ENCODE measurements around the gene NCR2.

Gene NCR2

GRCh38 chr6:41376176-41376575 is 40.8 kb downstream of the NCR2 start:
- Histone ChIP-seq H3K27me3 (ENCODE audit: insufficient read depth, low read depth, severe bottlenecking) (peaks cover 65% of the 10 kb centered on the region), H3K9me3 (ENCODE audit: severe bottlenecking) (no peaks in the 10 kb centered on the region), H3K4me3 (ENCODE audit: low read depth, low read length) (no peak overlapping the region), H3K36me3 (no peaks in the 10 kb centered on the region), H3K27ac (no peak overlapping the region)
- TF ChIP-seq CTCF (IDR thresholded peaks at IDR 0.05; ENCODE audit: low read depth, low read length): no peak
- no peak for DNase-seq

- no peaks in the 10 kb centered on the region for H3K36me3 ChIP-seq
- DNase-seq: no peak
- peaks cover 56% of the 10 kb centered on the region for H3K27me3 ChIP-seq (ENCODE audit: insufficient read depth, low read depth, severe bottlenecking)
- H3K27ac ChIP-seq: no peak overlapping the region
- H3K9me3 ChIP-seq (ENCODE audit: severe bottlenecking): no peaks in the 10 kb centered on the region
- no peak for TF ChIP-seq CTCF (IDR thresholded peaks at IDR 0.05; ENCODE audit: low read depth, low read length)
- H3K4me3 ChIP-seq (ENCODE audit: low read depth, low read length): no peak overlapping the region
Observed at GRCh38 chr6:41377071-41377470, 41.7 kb downstream of the NCR2 start.

GRCh38 chr6:41379306-41379705 is 43.9 kb downstream of the NCR2 start:
- Histone ChIP-seq H3K4me3 (ENCODE audit: low read depth, low read length) (no peak overlapping the region), H3K9me3 (ENCODE audit: severe bottlenecking) (no peaks in the 10 kb centered on the region), H3K27me3 (ENCODE audit: insufficient read depth, low read depth, severe bottlenecking) (peaks cover 35% of the 10 kb centered on the region), H3K27ac (no peak overlapping the region), H3K36me3 (no peaks in the 10 kb centered on the region)
- DNase-seq: no peak
- TF ChIP-seq CTCF (IDR thresholded peaks at IDR 0.05; ENCODE audit: low read depth, low read length): no peak

- no peaks in the 10 kb centered on the region for H3K27me3 ChIP-seq (ENCODE audit: insufficient read depth, low read depth, severe bottlenecking)
Observed at GRCh38 chr6:41386594-41386993, 51.2 kb downstream of the NCR2 start.

GRCh38 chr6:41392246-41392645 is 56.8 kb downstream of the NCR2 start:
- no peaks in the 10 kb centered on the region for H3K36me3 ChIP-seq
- H3K27ac ChIP-seq: no peak overlapping the region
- no peak for TF ChIP-seq CTCF (IDR thresholded peaks at IDR 0.05; ENCODE audit: low read depth, low read length)
- peaks cover 23% of the 10 kb centered on the region for H3K9me3 ChIP-seq (ENCODE audit: severe bottlenecking)
- DNase-seq: no peak
- H3K4me3 ChIP-seq (ENCODE audit: low read depth, low read length): no peak overlapping the region
- no peaks in the 10 kb centered on the region for H3K27me3 ChIP-seq (ENCODE audit: insufficient read depth, low read depth, severe bottlenecking)

More at GRCh38 chr6:41386594-41386993, 51.2 kb downstream of the NCR2 start:
- no peak for TF ChIP-seq CTCF (IDR thresholded peaks at IDR 0.05; ENCODE audit: low read depth, low read length)
- Histone ChIP-seq H3K9me3 (ENCODE audit: severe bottlenecking) (no peaks in the 10 kb centered on the region), H3K36me3 (no peaks in the 10 kb centered on the region), H3K27ac (no peak overlapping the region), H3K4me3 (ENCODE audit: low read depth, low read length) (no peak overlapping the region)
- no peak for DNase-seq

GRCh38 chr6:41396335-41396734 is 60.9 kb downstream of the NCR2 start:
- Histone ChIP-seq H3K27ac (no peak overlapping the region), H3K36me3 (no peaks in the 10 kb centered on the region), H3K27me3 (ENCODE audit: insufficient read depth, low read depth, severe bottlenecking) (no peaks in the 10 kb centered on the region), H3K4me3 (ENCODE audit: low read depth, low read length) (no peak overlapping the region), H3K9me3 (ENCODE audit: severe bottlenecking) (peaks cover 29% of the 10 kb centered on the region)
- no peak for TF ChIP-seq CTCF (IDR thresholded peaks at IDR 0.05; ENCODE audit: low read depth, low read length)
- no peak for DNase-seq
